K562 (cell line): ENCODE measurements around the gene AQR. TPM values are rescaled to one million over a fixed set of nuclear protein-coding genes. Genes with fewer than 3 reads are reported as not detected.

Experiments used
- ATAC-seq: fragments of 200-7000 bp; cut with Tn5 transposase; 3 replicates; pipeline ENCODE4 v1.9.1; 2020; ENCODE audit warnings: moderate library complexity
- BruUV-seq: library from RNA; stranded (reverse); fragments of 400-500 nt; replicated peaks from 2 replicates; lab custom pipeline; 2021; lab: Mats Ljungman, UMichigan
- CTCF ChIA-PET: fragments of 300-600 bp; formaldehyde crosslinking; extraction: SDS; loops from one replicate; lab custom pipeline; 2021; ENCODE audit warnings: low intra/inter-chr PET ratio; lab: Yijun Ruan, JAX
- POLR2A ChIA-PET: fragments of 300-600, 350-650 bp; sonication (Branson Sonifier 250); formaldehyde crosslinking; extraction: SDS; loops from one replicate; lab custom pipeline; 2021; ENCODE audit warnings: antibody characterized with exemption, inconsistent platforms; lab: Yijun Ruan, JAX
- DNase-seq, 4 experiments: peaks; one replicate each; pipeline versions ENCODE4 v3.0.0 to v3.0.0-alpha.2; 2011 to 2018; ENCODE audit warnings: low spot score in 3 of 4, mixed read lengths in 3 of 4; ENCODE audit errors: extremely low read depth in 1 of 4
- FAIRE-seq: peaks from 2 replicates; lab custom pipeline; 2011; peaks lifted over from hg19 to GRCh38; lab: Jason Lieb, UNC
- H2AFZ ChIP-seq: 2 replicates; pipeline ENCODE4 v1.6.0; 2011; ENCODE audit warnings: low read depth, low read length, control low read depth, inconsistent platforms
- H3K27ac ChIP-seq: fragments of 200-600 bp; 3 replicates; pipeline ENCODE4 v1.8.0; 2011; ENCODE audit warnings: low read depth, mild to moderate bottlenecking, control low read depth, inconsistent platforms, low read length, moderate library complexity, mixed read lengths; ENCODE audit errors: extremely low read depth
- H3K27me3 ChIP-seq, 2 experiments: fragments of 300-600 bp in 1 of 2; 2 replicates in 1 of 2; 3 replicates in 1 of 2; pipeline versions ENCODE4 v1.6.0 to v1.8.0; 2011; ENCODE audit warnings: inconsistent platforms in 2 of 2, low read length in 2 of 2, mild to moderate bottlenecking in 1 of 2, mixed read lengths in 1 of 2, moderate library complexity in 1 of 2; ENCODE audit not compliant: control insufficient read depth in 2 of 2, insufficient read depth in 2 of 2
- H3K36me3 ChIP-seq: fragments of 300-600 bp; 3 replicates; pipeline ENCODE4 v1.8.0; 2011; ENCODE audit warnings: mild to moderate bottlenecking, low read length, inconsistent platforms; ENCODE audit not compliant: control insufficient read depth, insufficient read depth
- H3K4me1 ChIP-seq, 2 experiments: fragments of 200-600 bp in 1 of 2; replicated peaks in 1 of 2; 2 replicates in 1 of 2; 3 replicates in 1 of 2; pipeline versions ENCODE4 v1.5.1 to v1.8.0; 2011; ENCODE audit warnings: inconsistent platforms in 2 of 2, low read length in 2 of 2, mild to moderate bottlenecking in 1 of 2, mixed read lengths in 1 of 2, moderate library complexity in 1 of 2; ENCODE audit not compliant: control insufficient read depth in 2 of 2, insufficient read depth in 2 of 2
- H3K4me2 ChIP-seq: 2 replicates; pipeline ENCODE4 v1.6.1; 2011; ENCODE audit warnings: low read length, control low read depth, inconsistent platforms, mixed read lengths; ENCODE audit not compliant: insufficient read depth
- H3K4me3 ChIP-seq: fragments of 200-600 bp; sonication (generic), shearing (Covaris generic); 2 replicates; pipeline ENCODE4 v1.5.1; 2016; ENCODE audit warnings: control low read depth, inconsistent platforms
- H3K79me2 ChIP-seq: fragments of 200-600 bp; 3 replicates; pipeline ENCODE4 v1.8.0; 2011; ENCODE audit warnings: low read length, inconsistent platforms; ENCODE audit not compliant: control insufficient read depth, insufficient read depth
- H3K9ac ChIP-seq, 2 experiments: 2 replicates each; pipeline versions ENCODE4 v1.6.0 to v1.6.1; 2011; ENCODE audit warnings: low read depth in 2 of 2, low read length in 2 of 2, control low read depth in 1 of 2, inconsistent platforms in 1 of 2, mild to moderate bottlenecking in 1 of 2, mixed read lengths in 1 of 2; ENCODE audit not compliant: insufficient read depth in 1 of 2
- H3K9me1 ChIP-seq: one replicate; pipeline ENCODE4 v1.6.0; 2011; ENCODE audit warnings: inconsistent platforms, mild to moderate bottlenecking, low read length, moderate library complexity; ENCODE audit not compliant: control insufficient read depth, insufficient read depth
- H3K9me3 ChIP-seq: replicated peaks from 2 replicates; pipeline ENCODE4 v1.5.1; 2011; ENCODE audit warnings: low read depth, low read length, inconsistent platforms; ENCODE audit not compliant: control insufficient read depth, insufficient read depth
- H4K20me1 ChIP-seq: replicated peaks from 2 replicates; pipeline ENCODE4 v1.6.1; 2011; ENCODE audit warnings: low read length, inconsistent platforms, mixed read lengths; ENCODE audit not compliant: control insufficient read depth, insufficient read depth
- CBFA2T2 ChIP-seq: fragments of 450-650 bp; conservative IDR thresholded peaks from 2 replicates; pipeline ENCODE4 v1.6.1; 2017; ENCODE audit warnings: mild to moderate bottlenecking
- MAX ChIP-seq: sonication (generic); formaldehyde crosslinking; IDR thresholded peaks from 2 replicates; pipeline ENCODE4 v1.9.0; 2022; ENCODE audit warnings: mild to moderate bottlenecking, missing genetic modification reagents
- USF1 ChIP-seq: sonication (generic); formaldehyde crosslinking; IDR thresholded peaks from 2 replicates; pipeline ENCODE4 v1.9.0; 2022; ENCODE audit warnings: mild to moderate bottlenecking, missing genetic modification reagents
- ZNF76 ChIP-seq: fragments of 250-450 bp; sonication (Bioruptor Pico); IDR thresholded peaks from 2 replicates; pipeline ENCODE4 v1.4.0; 2020; ENCODE audit warnings: mild to moderate bottlenecking, moderate library complexity, borderline replicate concordance
- WGBS: fragments of 100-300 bp; shearing (Covaris generic); methylation state at CpG from one replicate; pipeline ENCODE4 v1.1.6; 2016; ENCODE audit warnings: low coverage, mixed read lengths; ENCODE audit not compliant: insufficient coverage; ENCODE audit errors: missing lambda C conversion rate; 5-methylcytosine and 5-hydroxymethylcytosine counted together
- in situ Hi-C: fragments of 300-500 bp; cut with MboI; formaldehyde crosslinking; loops from 4 replicates; pipeline ENCODE4 v1.15.0; 2018; ENCODE audit warnings: inconsistent platforms, mixed read lengths
- intact Hi-C: fragments of 100-400 bp; cut with micrococcal nuclease; formaldehyde crosslinking; loops from 2 replicates; pipeline ENCODE4 v1.14.2; 2022
- polyA plus RNA-seq, 8 experiments: library from polyadenylated mRNA; depleted of rRNA in 4 of 8; stranded (reverse) in 5 of 8; unstranded in 3 of 8; fragments of >200 nt; fragmentation: Nextera tagmentation in 2 of 8; fragmentation: Illumina TruSeq in 1 of 8; extraction: Ambion mirVana in 2 of 8; extraction: Trizol in 1 of 8; gene quantifications; 2 replicates each; pipeline versions ENCODE4 v1.2.1 to v1.2.3, GENCODE V29; 2011 to 2014; ENCODE audit warnings: inconsistent platforms in 1 of 8, missing spikeins in 1 of 8
- total RNA-seq, 7 experiments: library from RNA; depleted of rRNA in 6 of 7; stranded (reverse); fragments of >200 nt in 6 of 7; fragmentation: Illumina TruSeq in 2 of 7; extraction: Trizol in 2 of 7; gene quantifications; 2 replicates each; pipeline versions ENCODE4 v1.2.1 to v1.2.3, GENCODE V29; 2011 to 2021; ENCODE audit warnings: low replicate concordance in 1 of 7

The AQR gene
- total and polyA plus RNA-seq, 9 of the 15 experiments (the other 6 are each of a cell fraction or from before 2014, with no cell fraction given), result 22.0 to 62.9 (median 39.3) TPM

GRCh38 chr15:34818526-34818925, 151.0 kb downstream of the AQR start:
- FAIRE-seq, result no peak
- POLR2A ChIA-PET, result interaction anchor here (0.7 kb wide), 1 partner anchor 753 kb away, joined by 4 read pairs; no protein-coding TSS in a partner anchor

GRCh38 chr15:34815836-34816235, 153.7 kb downstream of the AQR start:
- Histone ChIP-seq H3K9me3 (no peaks in the 10 kb centered on the region), H4K20me1 (no peaks in the 10 kb centered on the region)
- WGBS, result 36% methylated on average over 1 of the region's 1 CpG
- TF ChIP-seq USF1 (CRISPR knock-in tag), result no peak
- no peak for TF ChIP-seq MAX
- TF ChIP-seq, all 486 proteins: peak for 0
- Histone ChIP-seq H3K9ac (no peak overlapping the region), H3K27me3 (no peaks in the 10 kb centered on the region), H3K27ac (no peak overlapping the region), H3K36me3 (no peaks in the 10 kb centered on the region), H3K4me1 (peaks cover 3 to 9% of the 10 kb centered on the region in 2 experiments; a peak in 4 of 5 replicates), H3K79me2 (no peaks in the 10 kb centered on the region), H3K4me2 (no peak overlapping the region), H3K4me3 (no peak overlapping the region), H2AFZ (no peak overlapping the region), H3K9me1 (no peaks in the 10 kb centered on the region)
- no TSS peak for BruUV-seq
- ChIA-PET CTCF (no interaction called here), POLR2A (interaction anchor here (1.3 kb wide), 1 partner anchor 14 kb away, joined by 3 read pairs; no protein-coding TSS in a partner anchor)
- in situ Hi-C loops, result no loop called here
- DNase-seq, result no peak
- no peak for ATAC-seq
- FAIRE-seq, result no peak
- intact Hi-C loops, result no loop called here

More at GRCh38 chr15:34818526-34818925, 151.0 kb downstream of the AQR start:
- H3K9ac ChIP-seq, result no peak overlapping the region
- H3K4me1 ChIP-seq, result peaks cover 0 to 3% of the 10 kb centered on the region in 2 experiments; a peak in 1 of 5 replicates
- no peak overlapping the region for H2AFZ ChIP-seq
- H3K4me3 ChIP-seq, result no peak overlapping the region
- intact Hi-C loops, result no loop called here
- no peak overlapping the region for H3K4me2 ChIP-seq
- 100% methylated on average over 1 of the region's 1 CpG for WGBS
- H4K20me1 ChIP-seq, result no peaks in the 10 kb centered on the region
- no peaks in the 10 kb centered on the region for H3K27me3 ChIP-seq
- H3K27ac ChIP-seq, result no peak overlapping the region
- CTCF ChIA-PET, result no interaction called here
- in situ Hi-C loops, result no loop called here
- no peaks in the 10 kb centered on the region for H3K36me3 ChIP-seq
- no peak for DNase-seq
- no peaks in the 10 kb centered on the region for H3K9me3 ChIP-seq
- TF ChIP-seq CBFA2T2 (no peak), ZNF76 (CRISPR knock-in tag) (no peak)
- no peak for ATAC-seq
- H3K79me2 ChIP-seq, result no peaks in the 10 kb centered on the region
- no peaks in the 10 kb centered on the region for H3K9me1 ChIP-seq
- no TSS peak for BruUV-seq
